Breast epithelium (tissue), 3 donors: ENCODE measurements around the gene DPH1.

Source experiments
- POLR2A ChIP-seq: fragments of 450-650 bp; IDR thresholded peaks from one replicate; pipeline ENCODE4 v1.6.1; 2016; ENCODE audit warnings: antibody characterized with exemption, mild to moderate bottlenecking, moderate library complexity
- POLR2AphosphoS5 ChIP-seq, 3 donors: sonication (generic); formaldehyde crosslinking; IDR thresholded peaks; one replicate each; pipeline ENCODE4 v1.6.1; 2017; ENCODE audit warnings: antibody characterized with exemption in 3 of 3
- TF ChIP-seq, protein P1 (sequence below), 3 donors: fragments of 450-650 bp; IDR thresholded peaks; one replicate each; pipeline ENCODE4 v1.5.1; 2016 to 2017; ENCODE audit warnings: antibody characterized with exemption in 3 of 3, mild to moderate bottlenecking in 3 of 3, moderate library complexity in 3 of 3

DNA sequence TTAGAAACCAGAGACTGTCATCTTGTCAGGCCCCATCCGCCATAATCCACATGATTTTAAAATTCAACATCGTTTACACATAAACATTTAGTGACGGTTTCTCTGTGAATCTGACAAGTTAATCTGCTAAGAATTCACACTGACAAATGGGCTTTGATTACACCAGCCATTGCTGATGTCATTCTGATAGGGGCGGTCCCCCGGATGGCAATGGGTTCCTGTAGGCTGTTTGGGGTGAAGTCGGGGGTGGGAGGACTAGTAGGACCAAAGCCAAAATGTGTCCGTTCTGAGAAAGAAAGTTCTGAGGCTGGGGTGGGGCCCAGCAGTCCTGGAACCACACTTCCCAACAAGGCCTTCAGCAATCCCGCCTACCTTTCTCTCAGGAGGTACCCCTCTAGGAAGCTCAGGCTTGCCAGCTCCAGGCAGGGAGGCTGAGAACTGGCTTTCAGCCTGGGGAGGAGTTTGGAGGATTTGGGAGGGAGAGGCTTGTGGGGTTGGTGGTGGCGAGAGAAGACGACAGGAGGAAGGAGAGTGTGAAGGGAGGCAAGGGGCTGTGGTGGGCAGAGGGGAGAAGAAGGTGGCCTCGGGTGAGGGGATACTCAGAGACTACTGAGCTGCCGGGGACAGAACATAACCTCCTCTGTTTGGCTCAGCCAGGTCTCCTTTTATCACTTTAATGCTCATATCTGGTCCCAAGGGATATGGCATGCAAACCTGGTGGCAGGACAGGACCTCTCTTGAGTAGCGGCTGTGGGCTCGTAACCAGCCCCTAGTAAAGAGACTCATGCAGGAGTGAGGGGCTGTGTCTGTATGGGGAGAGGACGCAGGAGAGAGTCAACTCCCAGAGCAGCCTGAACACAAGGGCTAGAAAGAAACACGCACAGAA lies 33.6 kb downstream of the DPH1 start:
- TF ChIP-seq POLR2A (no peak), POLR2AphosphoS5 (IDR thresholded peaks at IDR 0.05) (no peak)
- TF ChIP-seq, protein P1, sequence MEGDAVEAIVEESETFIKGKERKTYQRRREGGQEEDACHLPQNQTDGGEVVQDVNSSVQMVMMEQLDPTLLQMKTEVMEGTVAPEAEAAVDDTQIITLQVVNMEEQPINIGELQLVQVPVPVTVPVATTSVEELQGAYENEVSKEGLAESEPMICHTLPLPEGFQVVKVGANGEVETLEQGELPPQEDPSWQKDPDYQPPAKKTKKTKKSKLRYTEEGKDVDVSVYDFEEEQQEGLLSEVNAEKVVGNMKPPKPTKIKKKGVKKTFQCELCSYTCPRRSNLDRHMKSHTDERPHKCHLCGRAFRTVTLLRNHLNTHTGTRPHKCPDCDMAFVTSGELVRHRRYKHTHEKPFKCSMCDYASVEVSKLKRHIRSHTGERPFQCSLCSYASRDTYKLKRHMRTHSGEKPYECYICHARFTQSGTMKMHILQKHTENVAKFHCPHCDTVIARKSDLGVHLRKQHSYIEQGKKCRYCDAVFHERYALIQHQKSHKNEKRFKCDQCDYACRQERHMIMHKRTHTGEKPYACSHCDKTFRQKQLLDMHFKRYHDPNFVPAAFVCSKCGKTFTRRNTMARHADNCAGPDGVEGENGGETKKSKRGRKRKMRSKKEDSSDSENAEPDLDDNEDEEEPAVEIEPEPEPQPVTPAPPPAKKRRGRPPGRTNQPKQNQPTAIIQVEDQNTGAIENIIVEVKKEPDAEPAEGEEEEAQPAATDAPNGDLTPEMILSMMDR (IDR thresholded peaks at IDR 0.05): no peak
